BE2C (cell line): ENCODE data around the gene CMYA5.

Source experiments
- DNase-seq: peaks from one replicate; pipeline ENCODE4 v3.0.0-alpha.2; 2020
- H3K27me3 ChIP-seq: fragments of 250-450 bp; sonication (Bioruptor Pico); 2 replicates; pipeline ENCODE4 v1.5.1; 2020; ENCODE audit warnings: mild to moderate bottlenecking
- H3K36me3 ChIP-seq: fragments of 250-450 bp; sonication (Bioruptor Pico); 2 replicates; pipeline ENCODE4 v1.5.1; 2020; ENCODE audit warnings: mild to moderate bottlenecking
- H3K4me1 ChIP-seq: fragments of 250-450 bp; sonication (Bioruptor Pico); 2 replicates; pipeline ENCODE4 v1.5.1; 2020
- H3K4me3 ChIP-seq: 2 replicates; pipeline ENCODE4 v1.5.1; 2011; ENCODE audit warnings: low read depth, low read length
- H3K9me3 ChIP-seq: fragments of 250-450 bp; sonication (Bioruptor Pico); 2 replicates; pipeline ENCODE4 v1.5.1; 2020
- TF ChIP-seq, protein P1 (sequence below): IDR thresholded peaks from 2 replicates; pipeline ENCODE4 v1.5.1; 2012; ENCODE audit warnings: mild to moderate bottlenecking, low read depth, low read length

CMYA5 gene

DNA sequence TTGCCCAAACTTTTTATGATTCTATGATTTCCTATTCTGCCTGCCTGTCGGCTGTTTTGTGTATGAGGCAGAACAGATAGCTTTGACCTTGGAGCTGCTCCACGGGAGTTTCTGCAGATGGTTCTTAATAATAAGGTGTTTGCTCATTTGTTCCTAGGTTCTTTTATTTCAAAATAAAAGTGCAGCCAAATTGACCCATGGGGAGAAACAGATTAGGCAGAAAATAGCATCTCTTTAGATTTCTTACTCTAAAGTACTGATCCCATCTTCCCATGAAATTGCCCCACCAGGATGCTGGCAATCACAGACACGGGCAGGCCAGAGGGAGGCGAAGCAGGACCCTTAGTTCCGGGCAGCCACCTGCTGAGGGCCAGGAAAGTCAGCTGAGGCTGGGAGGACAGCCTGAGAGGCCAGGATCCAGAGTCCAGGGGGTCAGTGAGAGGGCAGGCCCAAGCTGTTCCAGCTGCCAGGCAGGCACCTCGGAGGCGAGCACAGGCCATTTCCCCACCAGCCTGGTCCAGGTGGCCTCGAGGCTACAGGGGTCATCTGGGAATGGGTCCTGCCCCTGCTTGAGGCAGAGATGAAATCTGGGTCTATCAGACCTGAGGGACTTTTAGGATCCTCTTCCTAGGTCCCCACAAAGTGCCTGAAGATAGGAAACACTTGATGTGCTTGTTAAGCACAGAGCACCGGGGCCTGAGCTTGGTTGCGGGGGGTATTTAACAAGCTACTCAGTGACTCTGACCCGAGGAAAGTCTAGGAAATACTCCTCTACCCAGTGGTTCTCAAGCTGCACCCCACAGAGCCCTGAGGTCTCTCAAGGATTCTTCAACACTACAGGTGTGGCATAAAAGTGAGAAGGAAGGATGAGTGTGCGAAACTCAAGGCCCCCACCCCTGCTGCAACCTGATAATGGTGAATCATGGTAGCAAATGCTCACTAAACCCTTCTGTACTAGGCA, 145.4 kb downstream of the CMYA5 start:
- no peaks in the 10 kb centered on the region for H3K9me3 ChIP-seq
- H3K4me3 ChIP-seq, result no peak overlapping the region
- peaks cover 19% of the 10 kb centered on the region; the same call in 1 of the 2 replicates for H3K27me3 ChIP-seq
- no peaks in the 10 kb centered on the region for H3K36me3 ChIP-seq
- no peak for DNase-seq
- no peaks in the 10 kb centered on the region for H3K4me1 ChIP-seq
- TF ChIP-seq, protein P1, sequence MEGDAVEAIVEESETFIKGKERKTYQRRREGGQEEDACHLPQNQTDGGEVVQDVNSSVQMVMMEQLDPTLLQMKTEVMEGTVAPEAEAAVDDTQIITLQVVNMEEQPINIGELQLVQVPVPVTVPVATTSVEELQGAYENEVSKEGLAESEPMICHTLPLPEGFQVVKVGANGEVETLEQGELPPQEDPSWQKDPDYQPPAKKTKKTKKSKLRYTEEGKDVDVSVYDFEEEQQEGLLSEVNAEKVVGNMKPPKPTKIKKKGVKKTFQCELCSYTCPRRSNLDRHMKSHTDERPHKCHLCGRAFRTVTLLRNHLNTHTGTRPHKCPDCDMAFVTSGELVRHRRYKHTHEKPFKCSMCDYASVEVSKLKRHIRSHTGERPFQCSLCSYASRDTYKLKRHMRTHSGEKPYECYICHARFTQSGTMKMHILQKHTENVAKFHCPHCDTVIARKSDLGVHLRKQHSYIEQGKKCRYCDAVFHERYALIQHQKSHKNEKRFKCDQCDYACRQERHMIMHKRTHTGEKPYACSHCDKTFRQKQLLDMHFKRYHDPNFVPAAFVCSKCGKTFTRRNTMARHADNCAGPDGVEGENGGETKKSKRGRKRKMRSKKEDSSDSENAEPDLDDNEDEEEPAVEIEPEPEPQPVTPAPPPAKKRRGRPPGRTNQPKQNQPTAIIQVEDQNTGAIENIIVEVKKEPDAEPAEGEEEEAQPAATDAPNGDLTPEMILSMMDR, result no peak

DNA sequence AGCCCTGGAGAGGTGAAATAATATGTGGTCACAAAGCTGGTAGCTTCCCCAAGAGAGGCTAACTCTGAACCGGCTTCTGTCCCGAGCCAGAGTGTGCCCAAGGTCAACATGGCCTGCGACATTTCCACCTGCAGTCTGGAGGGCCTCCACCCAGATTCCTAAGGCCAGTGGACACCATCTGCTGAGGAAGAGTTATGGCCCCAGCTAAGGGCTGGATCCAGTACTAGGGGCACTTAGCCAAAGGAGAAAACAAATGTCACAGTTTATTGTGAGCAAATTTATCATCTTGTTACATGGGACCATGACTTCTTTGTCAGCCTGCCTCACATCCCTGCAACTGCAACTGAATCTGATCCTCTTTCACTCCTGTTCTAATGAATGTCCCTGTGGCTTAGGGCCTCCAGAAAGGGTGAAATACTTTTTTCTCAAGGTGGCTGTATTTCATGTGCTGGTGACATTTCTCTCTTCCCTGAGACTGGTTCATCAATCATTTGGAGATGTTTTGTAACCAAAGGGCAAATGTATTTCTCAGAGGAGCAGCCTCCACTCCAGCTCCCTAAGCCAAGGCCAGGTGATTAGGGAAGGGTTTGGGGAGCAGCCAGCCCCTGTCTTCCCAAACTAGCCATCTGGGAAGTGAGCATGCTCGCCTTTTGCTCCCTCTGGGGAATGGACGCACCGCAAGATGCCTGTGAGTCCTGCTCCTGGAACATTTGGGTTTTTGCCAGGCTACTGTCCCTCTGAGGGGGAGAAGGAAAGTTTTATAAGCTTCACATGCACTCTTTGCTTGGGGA, 148.3 kb downstream of the CMYA5 start:
- Histone ChIP-seq H3K36me3 (no peaks in the 10 kb centered on the region), H3K4me1 (no peaks in the 10 kb centered on the region), H3K9me3 (no peaks in the 10 kb centered on the region), H3K4me3 (no peak overlapping the region), H3K27me3 (peaks cover 4% of the 10 kb centered on the region; the same call in 1 of the 2 replicates)
- TF ChIP-seq, protein P1, result no peak
- no peak for DNase-seq

DNA sequence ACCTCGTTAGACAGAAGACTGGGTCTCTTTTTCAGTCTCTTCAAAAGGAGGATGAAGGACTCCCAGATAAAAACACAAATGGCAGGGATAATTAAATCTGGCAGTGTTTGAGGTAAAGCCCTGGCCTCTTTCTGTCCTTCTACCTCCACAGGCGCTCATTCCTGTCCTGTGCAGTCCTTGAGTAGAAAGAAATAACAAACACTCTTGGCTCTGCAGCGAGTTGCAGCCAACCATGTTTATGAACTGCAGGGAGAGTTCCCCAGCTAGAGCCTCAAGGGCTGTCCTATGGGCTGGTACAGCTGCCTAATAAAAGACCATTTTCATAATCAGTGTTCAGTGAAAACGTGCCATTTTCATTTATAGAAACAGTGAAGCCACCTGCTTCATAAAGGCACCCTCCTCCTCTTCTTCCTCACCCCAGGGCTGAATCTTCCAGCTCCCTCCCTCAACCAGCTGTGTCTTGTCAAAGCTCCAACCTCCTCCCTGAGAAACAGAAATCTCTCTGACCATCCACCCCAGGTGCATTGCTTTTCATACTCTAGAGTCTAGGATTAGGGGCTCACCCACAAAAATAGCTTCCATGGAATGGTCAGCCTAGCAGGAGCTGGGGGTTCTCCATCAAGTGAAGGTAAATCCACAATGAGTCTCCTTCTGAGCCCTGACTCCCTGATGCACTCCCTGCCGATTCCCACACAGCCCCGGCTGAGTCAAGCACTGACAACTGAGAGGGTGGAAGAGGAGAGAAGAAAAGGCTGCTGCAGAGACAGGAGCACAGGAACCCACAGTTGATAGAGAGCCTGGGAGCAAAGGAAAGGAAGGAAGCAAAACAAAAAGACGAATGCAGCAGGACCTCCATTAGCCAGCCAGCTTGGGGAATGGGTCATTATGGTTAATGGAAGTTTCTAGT, 150.7 kb downstream of the CMYA5 start:
- Histone ChIP-seq H3K9me3 (no peaks in the 10 kb centered on the region), H3K4me1 (no peaks in the 10 kb centered on the region), H3K36me3 (no peaks in the 10 kb centered on the region), H3K4me3 (no peak overlapping the region), H3K27me3 (peaks cover 3% of the 10 kb centered on the region; the same call in 1 of the 2 replicates)
- DNase-seq, result no peak
- TF ChIP-seq, protein P1, result no peak

DNA sequence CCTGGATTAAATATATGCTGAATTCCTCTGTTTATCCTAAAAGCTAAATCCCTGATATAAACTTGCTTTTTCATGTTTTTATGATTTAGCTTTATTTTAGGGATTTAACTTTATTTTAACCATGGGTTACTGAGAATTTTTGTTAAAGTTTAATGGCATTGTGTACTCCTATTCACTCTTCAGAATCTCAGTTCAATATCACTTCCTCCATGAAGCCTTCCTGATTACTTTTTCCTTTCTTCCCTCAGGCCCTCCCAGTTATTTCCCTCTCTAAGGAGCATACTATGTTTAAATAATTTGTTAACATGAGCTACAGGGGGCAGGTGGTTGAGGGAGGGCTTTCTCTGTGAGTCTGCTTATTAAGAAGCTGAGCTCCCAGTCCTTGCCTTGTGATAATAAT, 151.5 kb downstream of the CMYA5 start:
- TF ChIP-seq, protein P1, result no peak
- Histone ChIP-seq H3K27me3 (peaks cover 3% of the 10 kb centered on the region), H3K4me1 (no peaks in the 10 kb centered on the region), H3K4me3 (no peak overlapping the region), H3K9me3 (no peaks in the 10 kb centered on the region), H3K36me3 (no peaks in the 10 kb centered on the region)
- no peak for DNase-seq

DNA sequence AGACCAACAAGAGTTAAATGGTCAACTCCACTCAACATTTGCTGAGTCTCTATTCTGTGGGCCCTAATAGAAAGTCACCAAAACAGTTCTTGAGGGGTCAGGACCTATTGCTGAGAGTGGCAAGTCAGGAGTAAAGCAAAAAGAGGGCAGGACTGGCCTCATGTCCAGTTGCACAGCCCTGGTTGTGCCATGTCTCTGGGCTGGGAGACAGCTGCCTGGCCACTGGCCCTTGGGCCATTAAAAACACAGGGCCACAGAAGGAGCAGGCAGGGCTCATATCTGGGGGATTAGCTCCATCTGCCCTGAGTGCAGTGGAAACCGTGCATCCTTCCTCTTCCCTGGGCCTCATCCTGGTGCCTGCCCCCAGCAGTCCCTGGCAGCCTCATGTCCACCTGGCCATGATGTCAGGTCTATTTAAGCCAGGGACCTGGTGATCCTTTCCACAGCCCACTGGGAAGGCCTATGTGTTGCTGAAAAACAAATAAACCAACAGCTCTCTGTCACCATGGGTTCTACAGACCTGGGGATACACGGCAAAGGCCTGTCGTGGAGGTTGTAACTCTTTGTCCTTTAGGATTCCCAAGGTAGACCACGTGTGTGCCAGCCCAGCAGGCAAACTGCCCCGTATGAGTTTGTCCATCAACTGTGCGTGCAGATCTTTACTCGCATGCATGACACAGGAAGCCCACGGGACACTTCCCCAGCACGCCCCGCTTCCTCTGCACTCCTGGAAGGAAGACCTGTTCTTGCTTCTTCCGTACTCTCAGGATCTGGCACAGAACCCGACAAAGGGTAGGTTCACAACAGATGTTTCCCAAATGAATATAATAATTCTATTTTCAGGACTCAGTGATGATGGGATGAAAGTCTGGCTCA, 152.6 kb downstream of the CMYA5 start:
- Histone ChIP-seq H3K4me1 (no peaks in the 10 kb centered on the region), H3K4me3 (no peak overlapping the region), H3K27me3 (peaks cover 9% of the 10 kb centered on the region), H3K36me3 (no peaks in the 10 kb centered on the region), H3K9me3 (no peaks in the 10 kb centered on the region)
- DNase-seq, result no peak
- TF ChIP-seq, protein P1, result no peak
